GM21737 (cell line): ENCODE results near the gene DHDH.

Experiments used
- ATAC-seq: cut with Tn5 transposase; IDR thresholded peaks from one replicate; pipeline ENCODE4 v1.9.1; 2021; ENCODE audit warnings: mild to moderate bottlenecking, moderate library complexity; ENCODE audit not compliant: unreplicated experiment

DHDH gene

DNA sequence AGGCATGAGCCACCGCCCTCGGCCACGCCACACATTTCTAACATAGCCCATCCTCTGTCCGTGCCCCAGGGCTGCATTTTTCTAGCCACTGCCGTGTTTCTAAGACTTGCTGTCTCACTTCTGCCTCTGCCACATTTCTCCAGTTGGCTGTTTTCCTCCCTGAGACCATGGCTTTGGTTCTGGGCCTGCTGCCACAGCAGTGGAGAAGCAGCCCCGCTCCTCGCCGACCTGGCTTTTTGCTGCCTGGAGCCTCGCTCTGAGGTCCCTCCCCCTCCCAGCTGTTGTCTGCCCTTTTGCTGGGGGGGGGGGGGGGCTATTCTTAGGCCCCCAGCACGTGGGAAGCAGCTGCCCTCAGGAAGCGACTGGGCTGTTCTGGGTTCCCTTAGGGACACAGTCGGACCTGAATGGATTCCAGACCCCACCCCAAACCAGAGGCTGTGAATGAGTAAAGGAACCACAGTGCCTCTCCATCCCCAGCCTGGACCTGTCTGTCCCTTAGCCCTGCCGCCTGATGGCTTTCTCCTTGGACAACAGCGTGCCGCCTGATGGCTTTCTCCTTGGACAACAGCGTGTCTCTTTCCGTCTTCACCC lies 56.3 kb downstream of the DHDH start:
- ATAC-seq = no peak

DNA sequence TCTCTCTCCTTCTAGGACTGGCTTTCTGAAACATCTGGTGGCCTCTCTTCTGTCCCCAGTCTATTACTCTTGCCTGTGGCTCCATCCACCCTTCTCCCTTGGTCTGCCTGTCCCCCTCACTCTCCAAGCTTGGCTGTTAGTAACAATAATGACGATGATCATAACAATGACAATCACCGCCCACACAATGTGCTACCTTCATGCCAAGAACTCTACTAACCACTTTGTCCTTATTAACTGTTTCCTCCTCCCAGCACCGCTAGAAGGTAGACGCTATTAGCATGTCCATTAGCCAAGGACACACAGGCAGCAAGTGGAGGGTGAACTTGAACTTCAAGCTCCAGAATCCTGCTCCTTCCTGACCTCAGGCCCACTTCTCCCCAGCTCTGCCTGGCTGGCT lies 56.9 kb downstream of the DHDH start:
- ATAC-seq = no peak

DNA sequence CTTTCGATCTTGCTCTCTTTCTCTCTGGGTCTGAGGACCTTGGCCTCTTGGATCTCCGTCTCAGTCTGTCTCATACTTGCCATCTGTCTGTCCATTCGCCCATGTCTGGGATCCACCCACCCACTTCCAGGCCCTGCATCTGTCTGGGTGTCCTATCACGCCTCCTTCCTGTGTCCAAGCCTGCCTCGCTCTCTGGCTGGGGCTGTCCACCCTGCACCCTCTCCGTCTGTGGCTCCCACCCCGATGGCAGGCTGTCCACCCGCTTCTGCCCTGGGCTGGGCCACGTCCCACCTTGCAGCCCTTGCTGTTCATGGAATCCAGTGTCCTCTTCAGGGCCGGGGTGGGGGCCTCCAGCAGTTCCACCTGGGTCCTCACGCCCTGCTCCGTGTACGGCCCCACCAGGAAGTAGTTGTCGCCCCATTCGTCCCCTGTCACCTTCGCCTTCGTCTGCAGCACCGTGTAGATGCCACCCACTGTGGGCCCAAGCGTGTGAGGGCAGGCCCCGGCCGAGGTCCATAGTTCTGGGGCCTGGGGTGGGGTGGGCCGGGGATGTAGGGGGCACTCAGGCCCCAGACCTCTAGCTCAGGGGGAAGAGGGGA lies 57.6 kb downstream of the DHDH start:
- no peak for ATAC-seq

DNA sequence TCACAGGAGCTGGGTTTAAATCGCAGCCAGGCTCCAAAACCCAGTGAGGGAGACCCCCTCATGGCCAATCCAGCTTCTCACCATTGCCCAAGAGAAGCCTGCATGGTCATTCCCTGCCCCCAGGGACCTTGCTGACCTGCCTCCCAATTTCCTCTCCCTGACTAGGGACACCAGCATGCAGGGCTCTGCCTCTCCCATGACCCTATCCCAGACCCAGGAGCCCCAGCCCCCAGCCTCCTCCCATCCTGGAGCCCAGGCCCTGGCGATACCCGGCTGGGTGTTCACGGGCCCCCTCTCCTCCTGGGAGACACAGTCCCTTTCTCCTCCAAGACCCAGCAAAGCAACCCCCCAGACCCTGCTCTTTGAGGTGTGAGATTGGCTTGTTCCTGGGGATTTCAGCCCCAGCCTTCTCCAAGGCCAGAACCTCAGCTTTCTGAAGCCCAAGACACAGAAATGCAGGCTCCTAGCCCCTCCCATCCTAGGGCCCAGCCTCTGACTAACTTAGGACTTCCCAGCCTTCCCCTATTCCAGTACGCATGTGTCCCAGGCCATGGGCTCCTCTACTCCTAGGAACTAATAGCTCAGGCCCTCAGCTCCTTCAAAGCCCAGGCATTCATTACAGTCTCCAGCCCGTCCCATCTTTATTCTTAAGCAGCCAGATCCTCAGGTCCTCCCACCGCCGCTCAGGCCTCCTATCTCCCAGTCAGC lies 58.5 kb downstream of the DHDH start:
- ATAC-seq = no peak

DNA sequence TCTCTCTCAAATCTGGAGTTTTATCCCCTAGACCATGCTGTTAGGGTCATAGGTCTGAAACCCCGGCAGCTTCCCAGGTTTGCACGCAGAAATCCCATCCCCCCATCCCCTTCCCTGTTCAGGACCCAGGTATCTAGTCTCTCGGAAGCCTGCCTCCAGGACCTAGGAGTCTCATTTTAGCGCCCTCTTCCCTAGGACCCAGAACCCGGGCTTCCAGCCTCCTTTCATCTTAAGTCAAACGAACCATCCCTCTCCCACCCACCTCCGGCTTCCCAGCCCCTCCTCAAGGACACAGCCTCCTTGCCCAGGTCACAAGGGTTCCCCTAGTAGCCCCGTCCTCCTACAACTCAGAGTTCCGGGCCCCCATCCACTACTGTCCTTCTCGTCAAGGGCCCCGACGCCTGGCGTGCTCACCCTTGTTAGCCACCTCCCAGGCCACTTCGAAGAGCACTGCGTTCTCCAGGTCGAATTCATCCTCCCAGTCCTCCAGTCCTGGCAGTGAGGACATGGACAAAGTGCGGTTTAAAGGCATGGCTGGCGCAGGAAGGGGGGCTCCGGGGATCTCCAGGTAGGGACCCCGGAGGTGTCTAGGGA lies 59.2 kb downstream of the DHDH start:
- peak; percentile 9 for ATAC-seq

DNA sequence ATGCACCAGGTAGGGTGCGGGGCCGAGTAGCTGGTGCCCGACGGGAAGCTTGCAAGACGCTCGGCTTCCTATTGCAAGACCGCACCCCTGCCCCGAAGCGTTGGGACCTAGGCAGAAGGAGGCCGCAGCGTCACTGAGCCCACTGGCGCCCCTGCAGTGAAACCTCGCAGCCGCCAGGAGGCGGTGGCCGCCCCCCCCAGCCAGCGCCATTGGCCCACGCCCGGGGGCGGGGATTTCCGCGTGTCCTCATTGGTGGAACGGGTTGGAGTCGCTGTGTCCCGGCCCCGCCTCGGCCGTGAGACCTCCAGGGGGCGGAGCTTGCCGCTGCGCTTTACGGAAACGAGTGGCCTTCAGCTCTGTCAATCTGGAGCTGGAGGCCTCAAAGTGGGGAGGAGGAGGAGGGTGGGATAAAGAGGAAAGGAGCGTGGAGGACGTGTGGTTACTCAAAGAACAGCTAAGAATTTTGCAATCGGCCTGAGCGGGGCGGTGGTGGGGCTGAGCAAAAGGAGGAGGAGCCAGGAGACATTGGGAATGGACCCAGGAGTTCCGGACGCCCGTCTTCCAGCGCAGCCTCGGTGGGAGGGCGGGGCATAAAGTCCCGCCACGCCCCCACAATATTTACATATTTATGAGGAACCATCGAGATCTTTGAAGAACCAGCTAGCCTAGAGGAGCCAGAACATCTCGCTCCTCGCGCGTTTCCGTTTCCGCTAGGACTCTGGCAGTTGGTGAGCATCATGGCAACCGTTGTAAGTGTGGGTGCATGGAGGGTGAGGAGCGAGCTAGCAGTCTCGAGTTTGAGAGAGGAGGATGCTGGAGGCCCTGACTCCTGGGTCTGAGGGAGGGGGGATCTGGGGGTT lies 59.9 kb downstream of the DHDH start, which contains the start of the genes GYS1 and RUVBL2:
Gene GYS1, minus strand, starts transcription at position 135 of the 860 bp plus-strand sequence. CDS start 197 bp downstream, outside the sequence.
Gene RUVBL2, plus strand, starts transcription at position 713 of the 860 bp plus-strand sequence. Its CDS starts 25 bp downstream, at position 738.
- ATAC-seq = peak; percentile 81

DNA sequence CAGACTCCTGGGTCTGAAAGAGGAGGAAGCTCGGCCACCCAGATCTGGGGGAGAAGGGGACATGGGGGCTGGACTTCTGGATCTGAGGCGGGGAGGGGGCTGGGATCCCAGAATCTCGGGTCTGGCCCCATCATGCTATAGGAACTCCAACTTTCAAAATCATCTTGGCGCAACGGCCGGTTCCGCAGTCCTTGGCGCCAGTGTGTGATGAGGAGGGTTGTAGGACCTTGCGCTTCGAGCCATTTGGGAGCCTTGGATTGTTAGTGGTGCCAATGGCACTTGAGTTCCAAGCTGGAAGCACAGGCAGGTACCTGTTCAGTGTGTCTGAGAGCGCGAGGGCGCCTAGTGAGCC lies 60.5 kb downstream of the DHDH start:
- ATAC-seq = no peak
